GM12874 (cell line): ENCODE measurements around the gene LAMTOR4.
A peak's percentile ranks its signal among the peaks of the same experiment; 100 is the strongest.

ENCODE experiments used
- CTCF ChIP-seq: IDR thresholded peaks from 2 replicates; pipeline ENCODE4 v1.5.1; 2011; ENCODE audit warnings: low read depth, mild to moderate bottlenecking, control low read depth, low read length, moderate library complexity; ENCODE audit not compliant: insufficient read depth

LAMTOR4 gene

GRCh38 chr7:100124301-100125230 lies 24.2 kb upstream of the LAMTOR4 start:
- TF ChIP-seq CTCF, result no peak

- TF ChIP-seq CTCF, result no peak
These were observed 22.3 kb upstream of the LAMTOR4 start for GRCh38 chr7:100126239-100126930.

DNA sequence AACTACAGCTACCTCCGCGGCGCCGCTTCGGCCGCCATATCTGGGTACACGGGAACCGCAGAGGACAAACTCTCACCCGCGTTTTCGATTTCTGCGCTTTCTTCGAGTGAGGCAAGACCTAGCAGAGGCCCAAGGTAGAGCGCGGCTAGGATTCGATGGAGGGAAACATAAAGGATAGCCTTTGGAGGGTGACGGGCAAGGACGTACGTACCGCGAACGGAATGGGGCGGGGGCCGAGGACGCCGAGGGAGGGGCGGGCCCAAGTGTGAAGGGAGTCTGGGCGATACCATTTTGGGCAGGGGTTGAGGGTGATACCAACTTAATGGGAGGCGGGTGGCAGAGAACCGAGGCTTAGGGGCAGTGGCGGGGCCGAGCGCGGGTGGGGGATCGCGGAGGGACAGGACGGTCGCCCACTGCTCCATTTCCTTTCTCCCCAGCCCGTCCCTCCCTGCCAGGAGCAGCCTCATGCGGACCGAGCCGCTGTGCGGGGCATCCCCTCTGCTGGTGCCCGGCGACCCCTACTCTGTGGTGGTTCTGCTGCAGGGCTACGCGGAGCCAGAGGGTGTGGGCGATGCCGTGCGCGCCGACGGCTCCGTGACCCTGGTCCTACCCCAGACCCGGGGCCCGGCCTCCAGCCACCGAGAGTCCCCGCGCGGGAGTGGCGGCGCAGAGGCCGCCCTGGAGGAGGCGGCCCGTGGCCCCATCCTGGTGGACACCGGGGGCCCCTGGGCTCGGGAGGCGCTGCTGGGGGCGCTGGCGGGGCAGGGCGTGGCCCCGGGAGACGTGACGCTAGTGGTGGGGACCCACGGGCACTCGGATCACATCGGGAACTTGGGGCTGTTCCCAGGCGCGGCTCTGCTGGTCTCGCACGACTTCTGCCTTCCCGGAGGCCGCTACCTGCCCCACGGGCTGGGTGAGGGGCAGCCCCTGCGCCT lies 21.5 kb upstream of the LAMTOR4 start, which contains the start of gene MBLAC1:
Gene MBLAC1, plus strand, starts transcription at position 37 of the 935 bp plus-strand sequence. Its CDS starts 429 bp downstream, at position 466.
- TF ChIP-seq CTCF, result no peak

DNA sequence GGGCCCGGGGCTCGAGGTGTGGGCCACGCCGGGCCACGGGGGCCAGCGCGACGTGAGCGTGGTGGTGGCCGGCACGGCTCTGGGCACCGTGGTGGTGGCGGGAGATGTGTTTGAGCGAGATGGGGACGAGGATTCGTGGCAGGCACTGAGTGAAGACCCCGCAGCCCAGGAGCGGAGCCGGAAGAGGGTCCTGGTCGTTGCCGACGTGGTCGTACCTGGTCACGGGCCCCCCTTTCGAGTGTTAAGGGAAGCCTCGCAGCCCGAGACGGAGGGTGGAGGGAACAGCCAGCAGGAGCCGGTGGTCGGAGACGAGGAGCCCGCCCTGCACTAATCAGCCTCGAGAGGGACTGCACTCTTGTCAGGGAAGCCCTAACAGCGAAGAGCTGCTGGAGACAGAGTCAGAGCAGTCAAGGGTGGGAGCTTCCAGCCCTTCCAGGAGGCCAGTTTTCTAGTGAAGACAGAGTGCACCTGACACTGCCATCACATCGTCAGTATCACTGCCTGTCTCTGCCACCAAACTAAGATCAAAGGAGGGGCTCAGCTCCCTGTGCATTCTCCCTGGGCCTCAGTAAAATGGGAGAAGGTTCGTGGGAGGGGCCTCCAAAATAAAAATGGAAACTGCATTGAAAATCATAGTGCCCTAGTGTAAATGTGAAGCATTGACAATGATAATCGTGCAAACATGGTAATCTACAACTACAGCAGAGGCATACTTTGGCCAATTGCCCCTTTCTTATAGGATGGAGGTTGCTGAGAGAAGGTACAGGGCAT lies 20.7 kb upstream of the LAMTOR4 start:
- no peak for TF ChIP-seq CTCF

GRCh38 chr7:100128637-100128963 lies 20.1 kb upstream of the LAMTOR4 start:
- no peak for TF ChIP-seq CTCF

GRCh38 chr7:100130608-100131453 lies 17.9 kb upstream of the LAMTOR4 start:
- peak; percentile 84 for TF ChIP-seq CTCF
